H9 (cell line): ENCODE data around the gene FZD10. TPM values are rescaled to one million over a fixed set of nuclear protein-coding genes. Genes with fewer than 3 reads are reported as not detected.
A peak's percentile ranks its signal among the peaks of the same experiment; 100 is the strongest.

Source experiments
- DNase-seq: peaks from one replicate; pipeline ENCODE4 v3.0.0-alpha.2; 2017
- H2AFZ ChIP-seq: one replicate; pipeline ENCODE4 v1.6.1; 2013; ENCODE audit warnings: mild to moderate bottlenecking, low read length, control low read depth, moderate library complexity
- H2AK5ac ChIP-seq: 2 replicates; pipeline ENCODE4 v1.6.1; 2013; ENCODE audit warnings: low read length, control low read depth, mixed read lengths; ENCODE audit not compliant: insufficient read length
- H2BK120ac ChIP-seq: one replicate; pipeline ENCODE4 v1.6.1; 2013; ENCODE audit warnings: low read depth, mild to moderate bottlenecking, low read length, control low read depth, inconsistent platforms; ENCODE audit not compliant: poor library complexity, severe bottlenecking
- H2BK12ac ChIP-seq: 2 replicates; pipeline ENCODE4 v1.6.1; 2013; ENCODE audit warnings: low read length, control low read depth, mixed read lengths, low read depth; ENCODE audit not compliant: insufficient read length
- H2BK15ac ChIP-seq: 2 replicates; pipeline ENCODE4 v1.6.1; 2013; ENCODE audit warnings: low read depth, low read length, control low read depth
- H2BK20ac ChIP-seq: one replicate; pipeline ENCODE4 v1.6.1; 2013; ENCODE audit warnings: low read depth, mild to moderate bottlenecking, low read length, control low read depth, inconsistent platforms; ENCODE audit not compliant: poor library complexity, severe bottlenecking
- H2BK5ac ChIP-seq: 2 replicates; pipeline ENCODE4 v1.6.1; 2013; ENCODE audit warnings: low read length, control low read depth, mixed read lengths; ENCODE audit not compliant: insufficient read length
- H3K14ac ChIP-seq: 2 replicates; pipeline ENCODE4 v1.6.1; 2013; ENCODE audit warnings: low read length, control low read depth; ENCODE audit not compliant: insufficient read depth
- H3K18ac ChIP-seq: 2 replicates; pipeline ENCODE4 v1.6.1; 2013; ENCODE audit warnings: low read depth, mild to moderate bottlenecking, mixed read lengths, low read length, control low read depth; ENCODE audit not compliant: insufficient read length
- H3K23ac ChIP-seq: 2 replicates; pipeline ENCODE4 v1.6.1; 2013; ENCODE audit warnings: low read length, control low read depth, mixed read lengths, low read depth; ENCODE audit not compliant: insufficient read length
- H3K23me2 ChIP-seq: 2 replicates; pipeline ENCODE4 v1.6.1; 2013; ENCODE audit warnings: low read depth, mild to moderate bottlenecking, mixed read lengths, low read length, control low read depth; ENCODE audit not compliant: insufficient read length, poor library complexity, severe bottlenecking
- H3K27ac ChIP-seq: 2 replicates; pipeline ENCODE4 v1.5.1; 2013; ENCODE audit warnings: low read length, control low read depth, mixed read lengths, low read depth; ENCODE audit not compliant: insufficient read length
- H3K27me3 ChIP-seq: 2 replicates; pipeline ENCODE4 v1.6.1; 2013; ENCODE audit warnings: low read length, control low read depth, inconsistent platforms; ENCODE audit not compliant: insufficient read depth
- H3K4ac ChIP-seq: 2 replicates; pipeline ENCODE4 v1.6.1; 2013; ENCODE audit warnings: low read depth, mild to moderate bottlenecking, control low read depth, inconsistent platforms, low read length, moderate library complexity
- H3K4me1 ChIP-seq: 2 replicates; pipeline ENCODE4 v1.6.1; 2013; ENCODE audit warnings: low read length, control low read depth, inconsistent platforms; ENCODE audit not compliant: insufficient read depth
- H3K4me2 ChIP-seq: 2 replicates; pipeline ENCODE4 v1.6.1; 2013; ENCODE audit warnings: low read length, control low read depth, mixed read lengths; ENCODE audit not compliant: insufficient read length, insufficient read depth
- H3K56ac ChIP-seq: 2 replicates; pipeline ENCODE4 v1.6.1; 2013; ENCODE audit warnings: low read depth, mild to moderate bottlenecking, mixed read lengths, low read length, control low read depth; ENCODE audit not compliant: insufficient read length
- H3K79me1 ChIP-seq: 2 replicates; pipeline ENCODE4 v1.6.1; 2013; ENCODE audit warnings: low read depth, mild to moderate bottlenecking, moderate library complexity, low read length, control low read depth, inconsistent platforms; ENCODE audit not compliant: insufficient read depth, poor library complexity, severe bottlenecking
- H3K79me2 ChIP-seq: 2 replicates; pipeline ENCODE4 v1.6.1; 2013; ENCODE audit warnings: low read length, control low read depth, inconsistent platforms; ENCODE audit not compliant: insufficient read depth
- H3K9ac ChIP-seq: 2 replicates; pipeline ENCODE4 v1.6.1; 2013; ENCODE audit warnings: low read length, control low read depth, mixed read lengths; ENCODE audit not compliant: insufficient read length; ENCODE audit errors: extremely low read depth
- H3K9me3 ChIP-seq: one replicate; pipeline ENCODE4 v1.6.1; 2013; ENCODE audit warnings: low read depth, low read length, inconsistent platforms; ENCODE audit not compliant: control insufficient read depth
- H3T11ph ChIP-seq: one replicate; pipeline ENCODE4 v1.6.1; 2013; ENCODE audit warnings: mild to moderate bottlenecking, low read length, control low read depth, inconsistent platforms
- H4K20me1 ChIP-seq: one replicate; pipeline ENCODE4 v1.6.1; 2013; ENCODE audit not compliant: control insufficient read depth, insufficient read length, insufficient read depth
- H4K5ac ChIP-seq: 2 replicates; pipeline ENCODE4 v1.6.1; 2013; ENCODE audit warnings: low read depth, mild to moderate bottlenecking, mixed read lengths, low read length, control low read depth; ENCODE audit not compliant: insufficient read length
- H4K8ac ChIP-seq: replicated peaks from 2 replicates; pipeline ENCODE4 v1.6.1; 2013; ENCODE audit warnings: low read length, control low read depth, mixed read lengths, low read depth; ENCODE audit not compliant: insufficient read length
- H4K91ac ChIP-seq: 2 replicates; pipeline ENCODE4 v1.6.1; 2013; ENCODE audit warnings: low read depth, mild to moderate bottlenecking, moderate library complexity, mixed read lengths, low read length, control low read depth; ENCODE audit not compliant: insufficient read length
- H3K27ac Mint-ChIP-seq, 3 experiments: 2 replicates in 2 of 3; 3 replicates in 1 of 3; pipeline ENCODE4 v1.8.0; 2020 to 2021; ENCODE audit warnings: mixed read lengths in 3 of 3, mild to moderate bottlenecking in 1 of 3, moderate library complexity in 1 of 3
- H3K27me3 Mint-ChIP-seq: 2 replicates; pipeline ENCODE4 v1.8.0; 2021; ENCODE audit warnings: low read depth, mild to moderate bottlenecking, moderate library complexity, mixed read lengths
- H3K36me3 Mint-ChIP-seq, 3 experiments: 2 replicates in 2 of 3; 3 replicates in 1 of 3; pipeline ENCODE4 v1.8.0; 2020 to 2021; ENCODE audit warnings: low read depth in 3 of 3, mixed read lengths in 3 of 3; ENCODE audit not compliant: insufficient read depth in 1 of 3
- H3K4me1 Mint-ChIP-seq, 2 experiments: 2 replicates each; pipeline ENCODE4 v1.8.0; 2020; ENCODE audit warnings: mixed read lengths in 2 of 2
- H3K4me3 Mint-ChIP-seq, 2 experiments: 2 replicates in 1 of 2; 3 replicates in 1 of 2; pipeline ENCODE4 v1.8.0; 2020 to 2021; ENCODE audit warnings: mild to moderate bottlenecking in 2 of 2, mixed read lengths in 2 of 2, moderate library complexity in 1 of 2
- H3K9me3 Mint-ChIP-seq, 2 experiments: 2 replicates in 1 of 2; 3 replicates in 1 of 2; pipeline ENCODE4 v1.8.0; 2020; ENCODE audit warnings: mild to moderate bottlenecking in 2 of 2, mixed read lengths in 2 of 2, moderate library complexity in 1 of 2
- CTCF ChIP-seq: fragments of 200-600 bp; sonication (generic); conservative IDR thresholded peaks from 3 replicates; pipeline ENCODE4 v1.8.0; 2021; ENCODE audit warnings: antibody characterized with exemption, mild to moderate bottlenecking
- WGBS: extraction: QIAGEN DNeasy Blood & Tissue Kit; methylation state at CpG from one replicate; pipeline ENCODE4 v1.1.7; 2013; ENCODE audit warnings: missing lambda C conversion rate, low lambda C conversion rate, mixed read lengths; ENCODE audit not compliant: insufficient read length; ENCODE audit errors: extremely low coverage; 5-methylcytosine and 5-hydroxymethylcytosine counted together
- total RNA-seq: library from RNA; stranded (reverse); gene quantifications from 2 replicates; pipeline ENCODE4 v1.2.1, GENCODE V29; 2021

The FZD10 gene
- total RNA-seq, 1 experiment from 2014 or later: 1.0 TPM

DNA sequence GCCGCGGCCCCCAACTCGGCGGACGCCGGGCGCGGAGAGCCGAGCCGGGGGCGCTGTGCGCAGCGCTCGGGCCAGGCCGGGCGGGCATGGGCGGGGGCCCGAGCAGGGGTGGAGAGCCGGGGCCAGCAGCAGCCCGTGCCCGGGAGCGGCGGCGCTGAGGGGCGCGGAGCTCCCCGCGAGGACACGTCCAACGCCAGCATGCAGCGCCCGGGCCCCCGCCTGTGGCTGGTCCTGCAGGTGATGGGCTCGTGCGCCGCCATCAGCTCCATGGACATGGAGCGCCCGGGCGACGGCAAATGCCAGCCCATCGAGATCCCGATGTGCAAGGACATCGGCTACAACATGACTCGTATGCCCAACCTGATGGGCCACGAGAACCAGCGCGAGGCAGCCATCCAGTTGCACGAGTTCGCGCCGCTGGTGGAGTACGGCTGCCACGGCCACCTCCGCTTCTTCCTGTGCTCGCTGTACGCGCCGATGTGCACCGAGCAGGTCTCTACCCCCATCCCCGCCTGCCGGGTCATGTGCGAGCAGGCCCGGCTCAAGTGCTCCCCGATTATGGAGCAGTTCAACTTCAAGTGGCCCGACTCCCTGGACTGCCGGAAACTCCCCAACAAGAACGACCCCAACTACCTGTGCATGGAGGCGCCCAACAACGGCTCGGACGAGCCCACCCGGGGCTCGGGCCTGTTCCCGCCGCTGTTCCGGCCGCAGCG lies 639 bp downstream of the FZD10 start:
- no peak overlapping the region for H2AFZ ChIP-seq
- Mint-ChIP-seq H3K27me3 (peaks cover 51% of the 10 kb centered on the region), H3K36me3 (no peaks in the 10 kb centered on the region; a peak in 2 of 7 replicates), H3K9me3 (no peaks in the 10 kb centered on the region; a peak in 1 of 5 replicates), H3K4me3 (peak overlapping the region; percentile 61 to 89), H3K27ac (no peak overlapping the region), H3K4me1 (peaks cover 36 to 40% of the 10 kb centered on the region in 2 experiments)
- H4K20me1 ChIP-seq: peaks cover 12% of the 10 kb centered on the region
- no peak overlapping the region for H4K91ac ChIP-seq
- WGBS: no CpG with 5 or more reads among the region's 78 CpGs
- no peak overlapping the region for H3K27ac ChIP-seq
- H3K4me2 ChIP-seq: peak overlapping the region; percentile 34
- no peak overlapping the region for H2AK5ac ChIP-seq
- TF ChIP-seq CTCF: no peak
- H2BK12ac ChIP-seq: no peak overlapping the region
- no peaks in the 10 kb centered on the region for H3K79me2 ChIP-seq
- no peak overlapping the region for H4K5ac ChIP-seq
- H3K9ac ChIP-seq: no peak overlapping the region
- no peak overlapping the region for H3T11ph ChIP-seq
- H3K4ac ChIP-seq: no peak overlapping the region
- no peak overlapping the region for H3K23ac ChIP-seq
- DNase-seq: peak; percentile 56
- no peak overlapping the region for H2BK120ac ChIP-seq
- H3K9me3 ChIP-seq: no peaks in the 10 kb centered on the region
- no peak overlapping the region for H2BK5ac ChIP-seq
- no peak overlapping the region for H4K8ac ChIP-seq
- H3K23me2 ChIP-seq: peaks cover 19% of the 10 kb centered on the region
- peaks cover 5% of the 10 kb centered on the region for H3K4me1 ChIP-seq
- H2BK15ac ChIP-seq: no peak overlapping the region
- no peak overlapping the region for H3K14ac ChIP-seq
- H2BK20ac ChIP-seq: no peak overlapping the region
- H3K79me1 ChIP-seq: no peaks in the 10 kb centered on the region
- peaks cover 78% of the 10 kb centered on the region for H3K27me3 ChIP-seq
- no peak overlapping the region for H3K18ac ChIP-seq
- no peak overlapping the region for H3K56ac ChIP-seq
